AG10803 (cell line): Measurements from ENCODE around the gene GPBP1.

Experiments
- DNase-seq: peaks from one replicate; pipeline ENCODE4 v3.0.0; 2010; ENCODE audit warnings: low read depth
- H3K4me3 ChIP-seq: 2 replicates; pipeline ENCODE4 v1.5.1; 2011; ENCODE audit warnings: mild to moderate bottlenecking, low read length, control low read depth
- CTCF ChIP-seq: conservative IDR thresholded peaks from 2 replicates; pipeline ENCODE4 v1.5.1; 2011; ENCODE audit warnings: mild to moderate bottlenecking, low read length, control low read depth, inconsistent platforms

Gene GPBP1

GRCh38 chr5:57173319-57174127 lies at the start of gene GPBP1:
GPBP1 (plus strand) TSS chr5:57174059; CDS start chr5:57214131, 40,072 bp downstream.
- no peak for TF ChIP-seq CTCF

GRCh38 chr5:57128325-57128724 lies 45.5 kb upstream of the GPBP1 start:
- no peak for DNase-seq
- no peak for TF ChIP-seq CTCF
- no peak overlapping the region for H3K4me3 ChIP-seq

More at GRCh38 chr5:57173319-57174127, at the start of gene GPBP1:
- peak within 1 kb of the TSS; percentile 96 for H3K4me3 ChIP-seq
- DNase-seq: peak; percentile 100

DNA sequence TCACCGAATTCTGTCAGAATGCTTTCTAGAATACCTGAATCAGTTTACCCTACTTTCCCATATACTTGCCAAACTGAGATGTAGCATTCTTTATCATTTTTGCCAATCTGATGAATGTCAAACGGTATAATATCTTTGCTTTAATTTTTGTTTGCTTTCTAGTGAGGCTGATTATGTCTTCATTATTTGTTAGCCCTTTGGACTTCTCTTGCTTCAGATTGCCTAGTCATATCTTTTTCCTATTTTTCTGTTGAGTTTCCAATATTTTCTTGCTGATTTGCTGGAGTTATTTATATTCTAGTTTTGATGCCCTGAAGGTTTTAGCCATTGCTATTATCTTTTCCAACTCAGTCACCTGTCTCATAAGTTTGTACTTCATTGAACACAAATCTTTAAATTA lies 40.3 kb upstream of the GPBP1 start:
- TF ChIP-seq CTCF: no peak
- DNase-seq: no peak
- no peak overlapping the region for H3K4me3 ChIP-seq

GRCh38 chr5:57137401-57137800 lies 36.5 kb upstream of the GPBP1 start:
- no peak for TF ChIP-seq CTCF
- DNase-seq: no peak
- H3K4me3 ChIP-seq: no peak overlapping the region

GRCh38 chr5:57152316-57152715 lies 21.5 kb upstream of the GPBP1 start:
- no peak for DNase-seq
- TF ChIP-seq CTCF: no peak
- no peak overlapping the region for H3K4me3 ChIP-seq

GRCh38 chr5:57155033-57155432 lies 18.8 kb upstream of the GPBP1 start:
- DNase-seq: no peak
- H3K4me3 ChIP-seq: no peak overlapping the region
- TF ChIP-seq CTCF: no peak

- no peak for DNase-seq
- no peak overlapping the region for H3K4me3 ChIP-seq
- no peak for TF ChIP-seq CTCF
These were observed 16.7 kb upstream of the GPBP1 start for GRCh38 chr5:57157131-57157530.
